ENCODE measurements around the gene CCDC192.

The CCDC192 gene

GRCh38 chr5:127931396-127931795, 228.2 kb downstream of the CCDC192 start:
- ChIA-PET CTCF (no interaction called here), POLR2A (no interaction called here)
- H3K9me3 ChIP-seq (ENCODE audit: control insufficient read depth, insufficient read depth, low read depth, low read length), result no peaks in the 10 kb centered on the region
- H3K27ac ChIP-seq (ENCODE audit: extremely low read depth, low read depth, low read length), result no peak overlapping the region
- H3K4me1 ChIP-seq (ENCODE audit: control insufficient read depth, insufficient read depth, low read length), result peaks cover 15% of the 10 kb centered on the region
- no peaks in the 10 kb centered on the region for H3K36me3 ChIP-seq (ENCODE audit: control insufficient read depth in 2 of 2, insufficient read depth in 1 of 2, low read length in 2 of 2)
- TF ChIP-seq ZNF239 (tag by site-specific recombination; IDR thresholded peaks at IDR 0.05) (no peak), ZNF335 (tag by site-specific recombination; conservative IDR thresholded peaks at IDR 0.05) (no peak), ZBTB49 (tag by site-specific recombination; IDR thresholded peaks at IDR 0.05; ENCODE audit: low read depth) (no peak), ZNF184 (tag by site-specific recombination; IDR thresholded peaks at IDR 0.05) (no peak), ZNF394 (tag by site-specific recombination; IDR thresholded peaks at IDR 0.05; ENCODE audit: borderline replicate concordance) (no peak), GFI1B (tag by site-specific recombination; IDR thresholded peaks at IDR 0.05) (no peak), ZNF404 (tag by site-specific recombination; IDR thresholded peaks at IDR 0.05) (no peak), ZFHX2 (tag by site-specific recombination; conservative IDR thresholded peaks at IDR 0.05) (no peak)
- H3K4me3 ChIP-seq (ENCODE audit: low read depth, low read length), result no peak overlapping the region

GRCh38 chr5:127933348-127933747, 230.2 kb downstream of the CCDC192 start:
- POLR2A ChIA-PET, result no interaction called here
- Histone ChIP-seq H3K4me1 (ENCODE audit: control insufficient read depth, insufficient read depth, low read length) (peaks cover 15% of the 10 kb centered on the region), H3K4me3 (ENCODE audit: low read depth, low read length) (no peak overlapping the region), H3K9me3 (ENCODE audit: control insufficient read depth, insufficient read depth, low read depth, low read length) (no peaks in the 10 kb centered on the region), H3K36me3 (ENCODE audit: control insufficient read depth in 2 of 2, insufficient read depth in 1 of 2, low read length in 2 of 2) (no peaks in the 10 kb centered on the region), H3K27ac (ENCODE audit: extremely low read depth, low read depth, low read length) (no peak overlapping the region)
- CTCF ChIA-PET, result interaction anchor here (2.1 kb wide), 1 partner anchor 24 kb away, joined by 4 read pairs; no protein-coding TSS in a partner anchor
- TF ChIP-seq ZNF26 (tag by site-specific recombination; IDR thresholded peaks at IDR 0.05) (no peak), GLIS2 (tag by site-specific recombination; IDR thresholded peaks at IDR 0.05) (no peak), ZNF24 (tag by site-specific recombination; IDR thresholded peaks at IDR 0.05) (no peak), MYNN (tag by site-specific recombination; IDR thresholded peaks at IDR 0.05; ENCODE audit: borderline replicate concordance) (no peak), ZNF610 (tag by site-specific recombination; IDR thresholded peaks at IDR 0.05; ENCODE audit: borderline replicate concordance) (no peak), SP3 (tag by site-specific recombination; IDR thresholded peaks at IDR 0.05) (no peak), PRDM2 (tag by site-specific recombination; IDR thresholded peaks at IDR 0.05; ENCODE audit: borderline replicate concordance) (no peak), ZNF341 (tag by site-specific recombination; IDR thresholded peaks at IDR 0.05; ENCODE audit: low read depth) (no peak), HOXC10 (CRISPR knock-in tag; IDR thresholded peaks at IDR 0.05) (no peak), ZNF501 (tag by site-specific recombination; IDR thresholded peaks at IDR 0.05) (no peak), ZNF311 (tag by site-specific recombination; IDR thresholded peaks at IDR 0.05; ENCODE audit: borderline replicate concordance) (no peak), ZNF571 (tag by site-specific recombination; IDR thresholded peaks at IDR 0.05) (no peak), ZNF473 (tag by site-specific recombination; IDR thresholded peaks at IDR 0.05) (no peak), ZBTB8A (tag by site-specific recombination; IDR thresholded peaks at IDR 0.05) (no peak), ZNF394 (tag by site-specific recombination; IDR thresholded peaks at IDR 0.05; ENCODE audit: borderline replicate concordance) (no peak)
